HG02571 (cell line): Measurements from ENCODE around the gene RGS7.
"Not testable (repeated sequence)": the region's sequence is repeated elsewhere in the genome, so short reads cannot be mapped to it uniquely, and the experiment has no call there.

ENCODE experiments used
- ATAC-seq: cut with Tn5 transposase; IDR thresholded peaks from one replicate; pipeline ENCODE4 v1.9.1; 2021; ENCODE audit warnings: mild to moderate bottlenecking, moderate library complexity; ENCODE audit not compliant: unreplicated experiment

RGS7 gene

DNA sequence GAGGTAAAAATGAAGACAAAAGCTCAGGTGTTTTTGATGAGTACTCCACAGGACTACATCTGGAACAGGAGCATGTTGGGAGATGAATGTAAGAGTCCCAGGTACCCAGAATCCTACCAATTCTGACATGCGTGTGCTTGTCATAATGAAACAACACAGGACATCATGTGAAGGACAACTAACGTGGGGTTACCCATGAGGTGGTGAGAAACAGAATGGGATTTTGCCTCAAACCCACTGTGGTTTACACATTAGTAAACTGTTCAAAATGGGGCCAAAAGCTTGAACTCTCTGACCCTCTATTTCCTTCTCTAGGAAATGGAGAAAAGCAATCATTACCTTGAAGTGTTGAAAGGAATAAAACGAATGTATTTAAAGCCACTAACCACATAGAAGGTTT lies 266.2 kb downstream of the RGS7 start:
- ATAC-seq: no peak

DNA sequence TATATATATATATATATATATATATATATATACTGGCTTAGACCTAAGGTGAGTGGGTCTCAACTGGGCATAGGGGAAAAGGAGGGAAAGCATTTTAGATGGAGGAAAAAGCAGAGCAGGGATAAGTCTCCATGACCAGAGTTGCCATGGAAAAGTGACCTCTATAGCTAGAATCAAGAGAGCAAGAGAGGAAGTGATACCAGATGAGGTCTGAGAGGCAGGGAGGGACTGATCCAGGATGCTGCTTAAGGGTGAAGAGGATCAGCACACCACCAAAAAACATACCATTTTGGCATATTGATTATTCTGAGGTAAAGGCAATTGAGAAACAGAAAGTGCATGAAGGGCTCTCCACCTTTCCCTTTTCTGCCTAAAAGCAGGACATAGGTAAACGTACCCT lies 267.9 kb downstream of the RGS7 start:
- ATAC-seq: not testable (repeated sequence)

DNA sequence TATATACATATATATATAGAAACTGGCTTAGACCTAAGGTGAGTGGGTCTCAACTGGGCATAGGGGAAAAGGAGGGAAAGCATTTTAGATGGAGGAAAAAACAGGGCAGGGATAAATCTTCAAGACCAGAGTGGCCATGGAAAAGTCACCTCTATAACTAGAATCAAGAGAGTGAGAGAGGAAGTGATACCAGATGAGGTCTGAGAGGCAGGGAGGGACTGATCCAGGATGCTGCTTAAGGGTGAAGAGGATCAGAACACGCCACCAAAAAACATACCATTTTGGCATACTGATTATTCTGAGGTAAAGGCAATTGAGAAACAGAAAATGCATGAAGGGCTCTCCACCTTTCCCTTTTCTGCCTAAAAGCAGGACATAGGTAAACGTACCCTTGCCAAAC lies 268.9 kb downstream of the RGS7 start:
- not testable (repeated sequence) for ATAC-seq

GRCh38 chr1:241086686-241087085 lies 270.3 kb downstream of the RGS7 start:
- no peak for ATAC-seq

GRCh38 chr1:241083285-241083684 lies 273.7 kb downstream of the RGS7 start:
- no peak for ATAC-seq

DNA sequence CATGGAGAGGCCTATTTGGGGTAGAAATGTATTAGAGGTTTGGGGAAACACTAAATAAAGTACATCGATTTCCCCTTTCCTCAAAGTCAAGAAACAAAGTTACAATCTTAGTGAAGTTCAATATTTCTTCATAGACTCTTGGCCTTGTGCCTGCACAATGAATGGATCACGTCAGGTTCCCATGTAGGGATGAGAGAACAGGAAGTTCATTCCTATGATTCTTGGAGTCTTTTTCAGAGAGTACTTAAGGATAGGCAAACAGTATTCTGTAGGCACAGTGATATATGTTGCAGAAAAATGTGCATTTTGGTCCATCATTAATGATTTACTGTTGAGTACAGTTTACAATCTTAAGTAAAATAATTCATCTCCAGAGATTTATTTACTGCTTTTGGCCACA lies 275.5 kb downstream of the RGS7 start:
- ATAC-seq: no peak

DNA sequence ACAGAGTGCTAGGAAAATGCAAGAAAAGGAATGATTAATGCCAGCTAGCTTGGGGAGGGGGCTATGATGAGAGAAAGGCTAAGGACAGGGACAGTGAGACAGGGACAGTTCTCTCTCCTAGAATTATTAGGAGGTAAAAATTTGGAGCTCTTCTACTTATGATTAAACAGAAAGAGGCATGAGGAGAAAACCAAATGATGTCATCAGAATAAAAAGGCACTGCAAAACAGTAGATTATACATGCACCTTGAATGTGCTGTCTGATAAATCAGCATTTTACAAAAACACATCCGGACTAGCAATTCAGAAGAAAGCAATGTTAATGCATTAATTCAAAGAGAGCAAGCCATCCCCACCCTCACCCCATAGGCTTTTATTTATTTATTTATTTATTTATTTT lies 277.5 kb downstream of the RGS7 start:
- no peak for ATAC-seq

DNA sequence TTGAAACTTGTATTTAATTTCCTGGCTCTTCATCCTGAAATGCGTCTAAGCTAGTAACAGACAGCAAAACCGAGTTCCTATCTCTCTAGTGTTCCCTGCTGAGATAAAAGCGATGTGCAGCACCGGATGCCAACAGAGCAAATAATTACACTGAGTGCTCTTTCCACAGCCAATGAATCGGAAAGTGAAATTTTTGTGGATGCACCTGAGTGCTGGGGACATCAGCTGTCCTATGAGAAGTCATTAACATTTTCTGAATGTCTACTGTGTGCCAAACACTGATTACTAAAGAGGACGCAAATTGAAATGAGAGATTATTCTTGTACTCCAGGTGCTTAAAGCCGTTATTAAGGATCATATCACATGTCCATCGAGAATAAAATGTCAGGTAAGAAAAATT lies 278.0 kb downstream of the RGS7 start:
- ATAC-seq: no peak

DNA sequence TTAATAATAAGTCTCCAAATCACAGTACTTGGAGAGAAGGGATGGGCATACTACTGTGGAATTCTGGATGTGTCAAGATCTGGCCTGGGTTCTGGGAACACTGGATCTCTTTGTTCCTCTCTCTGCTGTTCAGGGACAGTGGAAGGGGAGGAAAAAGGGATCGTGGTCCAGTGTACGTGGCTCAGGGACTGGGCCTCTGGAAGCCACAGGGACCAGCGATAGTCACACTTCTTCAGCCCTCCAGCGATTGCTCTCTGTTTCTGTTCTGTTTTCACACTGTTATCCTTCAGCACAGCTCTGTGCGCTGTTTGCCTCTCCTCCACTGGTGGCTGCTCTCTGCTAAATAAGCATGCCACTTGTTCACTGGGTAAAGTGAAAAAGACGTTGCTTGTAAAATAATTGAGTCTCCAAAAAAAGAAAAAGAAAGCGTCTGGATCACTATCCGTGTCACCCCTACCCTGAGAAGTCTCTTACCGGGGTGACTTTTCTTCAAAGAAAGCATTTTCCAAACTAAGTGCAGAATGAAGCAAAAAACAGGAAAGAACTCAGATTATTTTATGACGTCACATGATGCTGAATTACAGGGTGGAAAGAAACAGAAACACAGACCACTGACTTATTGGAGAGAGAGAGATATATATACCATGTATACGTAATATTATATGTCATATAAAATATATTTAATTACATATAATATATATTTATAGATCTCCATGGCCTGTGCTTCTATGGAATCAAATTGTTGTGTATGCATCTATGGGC lies 279.4 kb downstream of the RGS7 start:
- no peak for ATAC-seq

DNA sequence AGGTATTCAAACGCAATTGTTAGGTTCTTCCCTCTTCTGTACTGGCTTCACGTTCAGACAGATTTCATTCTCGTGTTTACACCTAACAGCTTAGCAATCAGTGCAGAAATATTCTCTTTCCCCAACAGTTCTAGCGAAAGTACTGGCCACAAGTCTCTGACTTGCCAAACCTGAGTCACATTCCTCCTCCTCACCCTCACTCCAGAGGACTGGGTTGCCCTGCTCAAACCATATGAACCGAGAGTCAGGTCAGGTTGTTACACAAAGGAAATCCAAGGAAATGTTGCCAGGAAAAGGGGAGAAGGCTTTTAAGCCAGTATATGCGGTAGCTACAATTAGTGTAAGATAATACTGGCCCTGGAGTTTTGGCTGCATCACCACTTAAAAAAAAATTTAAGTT lies 282.5 kb downstream of the RGS7 start:
- no peak for ATAC-seq

GRCh38 chr1:241068359-241068758 lies 288.6 kb downstream of the RGS7 start:
- ATAC-seq: no peak

GRCh38 chr1:241063276-241063675 lies 293.7 kb downstream of the RGS7 start:
- ATAC-seq: no peak

DNA sequence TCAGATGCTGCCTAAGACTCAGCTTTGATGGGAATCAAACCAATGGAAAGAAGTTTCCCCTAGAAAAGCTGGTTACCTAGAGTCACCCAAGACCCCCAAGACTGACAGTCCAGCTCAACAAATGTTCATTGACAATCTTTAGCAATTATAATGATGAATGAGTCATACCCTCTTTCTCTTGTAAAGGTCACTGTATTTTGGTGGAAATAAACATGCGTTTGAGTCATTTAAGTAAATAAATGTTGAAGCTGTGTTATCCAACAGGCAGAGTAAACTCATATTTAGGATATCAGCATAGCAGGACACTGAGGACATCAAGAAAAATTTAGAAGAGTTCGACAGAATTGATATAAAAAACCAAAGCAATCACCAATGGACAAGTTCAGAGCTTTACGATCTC lies 295.9 kb downstream of the RGS7 start:
- ATAC-seq: no peak

- ATAC-seq: no peak
Observed at GRCh38 chr1:241048622-241049021, 308.4 kb downstream of the RGS7 start.

DNA sequence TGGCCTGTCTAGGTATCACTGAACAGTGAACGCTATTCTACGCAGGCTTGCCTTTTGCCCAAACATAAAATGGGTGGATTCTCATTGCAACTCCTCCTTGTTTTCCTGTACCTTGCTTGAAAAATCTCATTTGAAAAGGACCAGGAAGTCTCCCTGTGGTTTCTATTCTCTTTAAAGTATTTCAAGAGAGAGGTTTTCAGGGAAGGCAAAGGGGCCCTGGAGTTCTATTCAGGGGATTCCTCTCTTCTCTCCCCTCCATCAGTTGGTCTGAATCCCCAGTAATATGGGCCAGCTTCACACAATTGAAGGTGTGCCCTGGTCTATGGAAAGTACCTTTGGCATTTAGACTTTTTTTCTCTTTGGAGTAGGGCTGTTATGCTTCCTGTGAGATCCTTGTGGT lies 311.3 kb downstream of the RGS7 start:
- ATAC-seq: no peak

DNA sequence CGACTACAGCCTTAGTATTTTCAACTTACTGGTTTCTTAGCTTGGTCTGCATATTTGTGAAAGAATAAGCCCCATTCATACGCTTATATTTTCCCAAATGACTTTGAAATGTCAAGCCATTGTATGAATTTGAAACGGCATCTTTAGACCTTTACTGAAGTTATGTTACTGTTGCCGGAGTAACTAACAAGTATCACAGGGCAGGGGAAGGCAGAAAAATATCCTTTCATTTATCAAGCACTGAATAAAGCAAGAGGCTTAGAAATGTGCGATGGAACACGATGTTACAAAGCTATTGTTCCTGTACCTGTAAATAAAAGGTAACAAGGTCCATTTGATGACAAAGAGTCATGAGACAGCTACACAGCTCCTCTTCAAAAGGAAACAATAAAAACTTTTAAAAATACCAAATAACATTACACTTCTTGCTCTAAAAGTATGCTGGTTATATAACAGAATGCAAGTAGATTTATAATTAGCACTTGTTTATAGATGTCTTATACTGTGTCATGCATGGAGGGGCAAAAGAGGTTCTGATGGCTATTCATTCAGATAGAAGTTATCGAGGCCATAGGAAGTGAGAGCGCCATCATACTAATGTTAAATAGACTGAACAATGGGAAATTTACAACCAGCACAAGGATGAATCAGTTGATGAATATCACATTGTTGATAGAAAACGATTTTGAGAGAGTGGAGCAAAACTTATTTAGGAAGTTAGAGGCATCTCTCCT lies 322.6 kb downstream of the RGS7 start:
- ATAC-seq: no peak

- ATAC-seq: no peak
Observed at GRCh38 chr1:241024834-241025233, 332.2 kb downstream of the RGS7 start.

DNA sequence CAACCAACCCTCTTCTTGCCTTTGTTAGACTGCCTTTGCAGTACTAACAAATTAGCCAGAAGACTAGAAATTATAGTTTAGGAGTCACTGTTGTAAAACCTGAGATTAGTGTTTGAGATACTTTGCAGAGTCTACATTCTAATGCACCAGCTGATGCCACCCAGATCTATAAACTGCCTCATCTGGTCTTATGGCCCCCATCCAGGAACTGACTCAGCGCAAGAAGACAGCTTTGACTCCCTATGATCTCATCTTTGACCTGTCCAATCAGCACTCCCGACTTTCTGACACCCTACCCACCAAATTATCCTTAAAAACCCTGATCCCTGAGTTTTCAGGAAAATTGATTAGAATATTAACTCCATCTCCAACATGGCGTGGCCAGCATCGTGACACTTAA lies 334.6 kb downstream of the RGS7 start:
- ATAC-seq: no peak

DNA sequence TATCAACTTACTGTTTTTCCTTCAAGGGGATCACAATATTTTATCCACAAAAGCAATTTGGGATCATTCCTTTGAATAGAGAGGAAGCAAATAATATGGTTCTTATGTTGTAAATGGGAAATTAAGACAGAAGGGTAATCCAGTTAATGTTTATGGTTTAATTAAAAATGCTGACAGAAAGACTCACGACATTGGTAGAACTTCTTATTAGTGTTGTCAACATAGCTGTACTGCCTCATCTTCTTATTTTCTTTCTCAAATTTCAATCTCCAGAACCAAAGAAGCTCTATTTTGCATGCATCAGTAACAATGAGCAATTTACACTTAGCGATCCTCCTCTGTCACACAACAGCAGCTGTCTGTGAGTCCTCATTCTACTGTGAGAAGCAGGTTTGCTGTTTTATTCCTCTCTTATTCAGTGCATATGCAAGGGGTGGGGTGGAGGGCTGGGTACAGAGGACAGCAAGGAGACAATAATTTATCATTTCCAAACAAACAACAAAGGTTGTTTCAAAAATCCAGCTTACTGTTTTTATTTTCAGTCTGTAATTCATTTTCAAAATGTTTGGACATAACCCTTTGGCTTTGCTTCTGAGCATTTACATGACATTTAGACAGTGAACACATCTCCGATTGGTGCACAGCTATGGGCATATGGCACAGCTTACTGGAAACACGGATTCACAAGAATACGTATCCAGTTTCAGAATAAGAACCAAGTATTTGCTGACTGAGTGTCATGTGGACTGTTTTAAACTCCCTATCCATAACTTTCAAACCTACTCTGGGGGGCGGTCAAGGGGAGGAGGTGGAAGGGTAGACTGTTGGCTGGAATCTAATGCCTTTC lies 335.9 kb downstream of the RGS7 start:
- ATAC-seq: no peak

DNA sequence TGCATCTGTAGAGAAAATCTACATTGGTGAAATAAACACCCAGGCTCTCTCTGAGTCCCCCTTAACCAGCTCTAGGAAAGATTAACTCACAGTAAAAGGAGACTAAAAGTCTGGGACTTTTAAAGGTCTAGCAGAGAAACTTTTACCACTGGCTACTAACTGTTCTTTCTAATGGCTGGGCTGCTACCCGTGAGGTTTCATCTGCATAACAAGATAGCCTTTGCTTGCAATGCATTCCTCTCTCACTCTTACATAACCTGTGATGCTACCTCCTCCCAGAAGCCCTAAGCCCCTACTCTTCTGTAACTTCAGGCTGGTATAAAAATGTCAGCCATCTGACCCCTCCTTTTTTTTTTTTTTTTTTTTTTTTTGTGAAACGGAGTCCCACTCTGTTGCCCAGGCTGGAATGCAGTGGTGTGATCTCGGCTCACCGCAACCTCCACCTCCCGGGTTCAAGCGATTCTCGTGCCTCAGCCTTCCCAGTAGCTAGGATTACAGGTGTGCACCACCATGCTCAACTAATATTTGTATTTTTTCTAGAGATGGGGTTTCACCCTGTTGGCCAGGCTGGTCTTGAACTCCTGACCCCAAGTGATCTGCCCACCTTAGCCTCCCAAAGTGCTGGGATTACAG lies 344.2 kb downstream of the RGS7 start:
- ATAC-seq: no peak

- ATAC-seq: no peak
Observed at GRCh38 chr1:241007668-241008067, 349.3 kb downstream of the RGS7 start.
